OCI-LY3 (cell line): ENCODE data around the gene JAKMIP1.

Source experiments
- CTCF ChIP-seq: fragments of 200-600, 300-600 bp; sonication (generic); IDR thresholded peaks from 2 replicates; pipeline ENCODE4 v1.5.1; 2014; ENCODE audit warnings: antibody characterized with exemption, low read length, low read depth
- EZH2phosphoT487 ChIP-seq: fragments of 200-600 bp; shearing (Covaris generic); IDR thresholded peaks from 2 replicates; pipeline ENCODE4 v1.6.1; 2018; ENCODE audit warnings: antibody characterized with exemption, mixed run types, low read depth

- TF ChIP-seq CTCF: no peak
- no peak for TF ChIP-seq EZH2phosphoT487
These were observed 39.1 kb upstream of the JAKMIP1 start for GRCh38 chr4:6239486-6239885.
